ENCODE measurements around the gene BRAF. TPM values are rescaled to one million over a fixed set of nuclear protein-coding genes. Genes with fewer than 3 reads are reported as not detected.

The BRAF gene
- total RNA-seq, 2 experiments from 2014 or later = 49.9 to 57.8 TPM

- Mint-ChIP-seq H3K36me3 (ENCODE audit: low read depth) (peaks cover 46% of the 10 kb centered on the region), H3K4me3 (peak overlapping the region; percentile 85), H3K27ac (peak overlapping the region; percentile 90), H3K4me1 (ENCODE audit: low read depth) (peaks cover 32% of the 10 kb centered on the region), H3K27me3 (no peaks in the 10 kb centered on the region), H3K9me3 (no peaks in the 10 kb centered on the region)
- no peak for TF ChIP-seq CTCF (IDR thresholded peaks at IDR 0.05)
- CTCF ChIA-PET = no interaction called here
- peak in 4 of 14 experiments; percentile 12 to 41 (median 23) for DNase-seq
- peaks cover 19% of the 10 kb centered on the region for H3K36me3 ChIP-seq (ENCODE audit: insufficient read depth, low read length)
- no peaks in the 10 kb centered on the region for H3K9me3 ChIP-seq (ENCODE audit: control insufficient read depth in 1 of 2, insufficient read depth in 1 of 2, low read length in 2 of 2)
- no peak for ATAC-seq (ENCODE audit: poor library complexity)
- no peak overlapping the region for H3K4me3 ChIP-seq (ENCODE audit: low read length)
- POLR2A ChIA-PET = interaction anchor here (0.8 to 2.7 kb wide), 4 partner anchors 21 to 339 kb away, joined by 3 to 20 read pairs (median 12); partner anchors contain the start of genes MRPS33 and NDUFB2
- H3K27ac ChIP-seq (ENCODE audit: low read depth in 1 of 2, low read length in 2 of 2) = no peak overlapping the region
- peaks cover 29% of the 10 kb centered on the region for H3K4me1 ChIP-seq (ENCODE audit: insufficient read depth, low read length)
- no peaks in the 10 kb centered on the region for H3K27me3 ChIP-seq (ENCODE audit: control insufficient read depth in 1 of 2, insufficient read depth in 2 of 2, low read length in 2 of 2)
- intact Hi-C loops (cut with DNase I, micrococcal nuclease) = loop anchor here in 1 of 2 experiments (5.0 kb wide), 4 partner anchors 198 to 342 kb away; partner anchors contain the start of genes BRAF, MKRN1 and RAB19
Observed at GRCh38 chr7:140674899-140675701, 249.6 kb downstream of the BRAF start.

GRCh38 chr7:140674356-140674800, 250.4 kb downstream of the BRAF start:
- POLR2A ChIA-PET = interaction anchor here (0.8 to 2.7 kb wide), 5 partner anchors 22 to 340 kb away, joined by 3 to 20 read pairs (median 7); partner anchors contain the start of genes MRPS33 and NDUFB2

More at GRCh38 chr7:140674356-140674800, 250.4 kb downstream of the BRAF start:
- peaks cover 32% of the 10 kb centered on the region for H3K4me1 Mint-ChIP-seq (ENCODE audit: low read depth)
- H3K4me3 ChIP-seq (ENCODE audit: low read length) = no peak overlapping the region
- TF ChIP-seq CTCF (IDR thresholded peaks at IDR 0.05) = no peak
- peaks cover 14% of the 10 kb centered on the region for H3K36me3 ChIP-seq (ENCODE audit: insufficient read depth, low read length)
- H3K27ac Mint-ChIP-seq = peak overlapping the region; percentile 90
- DNase-seq (peak in 1 of 14 experiments; percentile 25), ATAC-seq (ENCODE audit: poor library complexity) (no peak)
- intact Hi-C loops (cut with DNase I, micrococcal nuclease) = loop anchor here in 1 of 2 experiments (5.0 kb wide), 4 partner anchors 197 to 343 kb away; partner anchors contain the start of genes BRAF, MKRN1 and RAB19
- H3K9me3 Mint-ChIP-seq = no peaks in the 10 kb centered on the region
- H3K27ac ChIP-seq (ENCODE audit: low read depth in 1 of 2, low read length in 2 of 2) = no peak overlapping the region
- no peaks in the 10 kb centered on the region for H3K27me3 ChIP-seq (ENCODE audit: control insufficient read depth in 1 of 2, insufficient read depth in 2 of 2, low read length in 2 of 2)
- CTCF ChIA-PET = no interaction called here
- H3K4me1 ChIP-seq (ENCODE audit: insufficient read depth, low read length) = peaks cover 29% of the 10 kb centered on the region
- peak overlapping the region; percentile 85 for H3K4me3 Mint-ChIP-seq
- no peaks in the 10 kb centered on the region for H3K27me3 Mint-ChIP-seq
- H3K9me3 ChIP-seq (ENCODE audit: control insufficient read depth in 1 of 2, insufficient read depth in 1 of 2, low read length in 2 of 2) = no peaks in the 10 kb centered on the region
- peaks cover 41% of the 10 kb centered on the region for H3K36me3 Mint-ChIP-seq (ENCODE audit: low read depth)

All from CD4-positive, alpha-beta T cell (primary cell).